Fibroblast of skin of back (primary cell): Measurements from ENCODE around the gene MAP3K14.

Experiments
- DNase-seq: peaks from one replicate; pipeline ENCODE4 v3.0.0-alpha.2; 2013

MAP3K14 gene

DNA sequence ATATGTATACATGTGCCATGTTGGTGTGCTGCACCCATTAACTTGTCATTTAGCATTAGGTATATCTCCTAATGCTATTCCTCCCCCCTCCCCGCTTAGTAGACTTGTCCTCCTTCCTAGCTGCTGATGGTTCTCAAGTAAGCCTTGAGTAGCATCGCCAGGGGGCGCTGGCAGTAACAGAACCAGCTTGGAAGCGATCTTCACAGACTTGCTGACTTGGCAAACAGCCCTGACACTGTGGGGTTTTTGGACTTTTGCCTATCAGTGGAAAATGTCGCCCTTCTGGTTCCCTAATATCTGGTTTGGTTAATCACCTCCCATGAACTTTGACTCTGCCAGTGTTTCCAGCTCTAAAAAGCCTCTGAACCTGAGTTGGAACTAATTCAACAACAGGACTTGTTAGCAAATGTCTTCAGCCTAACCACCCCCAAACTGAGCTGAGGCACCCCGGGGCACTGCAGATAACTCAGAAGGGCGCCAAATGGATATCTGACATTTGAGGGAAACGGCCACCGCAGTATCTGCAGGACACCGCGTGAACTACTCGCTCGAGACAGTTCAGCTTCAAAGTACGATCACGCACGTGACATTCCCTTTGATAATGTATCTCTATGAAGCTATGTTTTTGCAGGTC, 39.5 kb downstream of the MAP3K14 start:
- peak; percentile 85 for DNase-seq

DNA sequence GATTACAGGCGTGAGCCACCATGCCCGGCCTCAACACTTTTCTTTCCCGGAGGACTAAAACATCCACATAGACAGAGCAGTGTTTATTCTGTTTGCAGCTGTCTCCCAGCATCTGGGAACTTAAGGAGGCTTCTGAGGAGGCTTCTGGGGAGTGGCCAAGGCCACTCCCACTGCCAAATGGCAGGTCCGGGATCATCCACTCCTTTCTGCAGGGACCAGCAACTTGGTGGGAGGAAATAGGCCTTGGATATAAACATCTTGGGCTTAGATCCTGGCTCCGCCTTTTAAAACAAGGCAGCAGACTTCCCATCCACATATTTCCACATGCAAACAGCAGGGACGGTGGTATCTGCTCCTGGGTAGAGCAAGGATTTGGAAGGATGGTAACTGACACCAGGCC, 40.8 kb downstream of the MAP3K14 start:
- no peak for DNase-seq

DNA sequence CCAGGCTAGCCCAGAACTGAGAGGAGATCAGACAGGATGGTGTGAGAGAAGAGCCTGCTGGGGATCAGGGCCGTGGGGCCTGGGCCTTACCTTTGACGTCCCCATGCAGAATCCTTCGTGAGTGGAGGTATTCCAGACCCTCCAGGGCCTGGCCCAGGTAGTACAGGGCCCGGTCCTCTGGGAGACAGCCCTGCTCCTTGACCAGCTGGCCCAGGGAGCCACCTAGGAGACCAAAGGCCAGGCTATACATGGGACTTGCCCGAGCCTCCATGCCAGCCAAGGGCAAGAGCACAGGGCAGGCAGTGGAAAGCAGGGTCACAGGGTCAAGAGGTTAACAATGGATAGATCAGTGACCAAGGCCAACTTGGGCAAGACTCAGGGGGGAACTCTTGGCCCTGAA, 42.8 kb downstream of the MAP3K14 start:
- DNase-seq, result no peak

DNA sequence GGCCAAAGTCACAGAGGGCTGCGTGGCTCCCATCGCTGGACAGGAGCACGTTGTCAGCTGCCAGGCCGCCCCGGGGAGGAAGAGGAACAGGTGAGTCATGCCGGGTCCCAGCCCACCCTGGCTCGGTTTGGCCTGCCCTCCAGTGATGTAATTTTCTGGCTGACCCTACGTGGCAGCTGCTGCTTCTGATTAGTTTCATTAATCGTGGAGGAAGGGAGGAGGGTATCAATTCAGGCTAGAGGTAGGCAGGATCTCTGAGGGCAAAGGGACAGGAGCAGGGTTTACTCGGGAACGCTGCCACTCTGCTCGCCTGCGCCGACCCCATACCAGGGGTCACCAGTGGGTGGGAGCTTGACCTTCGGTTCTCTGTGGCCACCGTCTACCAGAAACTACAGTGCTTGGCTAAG, 43.3 kb downstream of the MAP3K14 start:
- DNase-seq, result no peak

DNA sequence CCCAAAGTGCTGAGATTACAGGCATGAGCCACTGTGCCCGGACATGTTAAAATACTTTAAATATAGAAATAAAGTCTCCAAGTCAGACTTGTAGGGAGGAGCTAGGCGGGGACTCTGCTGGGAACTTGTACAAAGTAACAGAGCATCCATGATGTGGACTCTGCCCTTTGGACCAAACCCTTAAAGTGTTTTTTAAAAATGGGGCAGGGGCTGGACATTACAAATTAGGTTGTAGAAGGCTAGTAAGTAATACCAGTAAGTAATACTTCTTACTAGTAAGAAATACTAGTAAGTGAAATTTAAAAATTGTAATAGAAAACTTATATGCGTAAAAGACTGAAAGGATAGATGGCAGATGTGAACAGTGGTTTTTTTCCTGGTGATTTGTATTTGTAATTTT, 45.2 kb downstream of the MAP3K14 start:
- no peak for DNase-seq

DNA sequence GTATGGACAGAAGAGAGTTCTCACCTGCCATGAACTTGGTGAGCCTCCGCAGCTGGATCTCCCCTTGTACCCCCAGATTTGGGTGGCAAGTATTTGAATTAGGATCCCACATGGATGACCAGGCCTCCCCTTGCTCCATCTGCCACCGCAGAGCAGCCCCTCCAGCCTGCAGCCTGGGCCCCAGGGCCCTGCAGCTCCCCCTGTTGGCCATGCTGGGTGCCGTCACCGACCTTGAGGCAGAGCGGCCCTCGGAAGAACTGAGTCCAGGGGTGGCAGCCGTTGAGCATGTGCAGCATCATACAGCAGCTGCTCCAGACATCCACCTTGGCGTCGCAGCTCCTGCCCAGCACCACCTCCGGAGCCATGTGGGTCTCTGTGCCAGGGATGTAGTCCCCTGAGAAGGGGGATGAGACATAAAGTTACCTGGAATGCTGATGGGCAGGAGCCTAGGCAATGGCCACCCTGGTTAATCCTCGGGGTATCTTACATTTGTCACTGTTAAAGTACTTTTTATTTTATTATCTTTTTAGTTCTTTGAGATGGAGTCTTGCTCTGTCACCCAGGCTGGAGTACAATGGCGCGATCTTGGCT, 45.9 kb downstream of the MAP3K14 start:
- DNase-seq, result no peak

DNA sequence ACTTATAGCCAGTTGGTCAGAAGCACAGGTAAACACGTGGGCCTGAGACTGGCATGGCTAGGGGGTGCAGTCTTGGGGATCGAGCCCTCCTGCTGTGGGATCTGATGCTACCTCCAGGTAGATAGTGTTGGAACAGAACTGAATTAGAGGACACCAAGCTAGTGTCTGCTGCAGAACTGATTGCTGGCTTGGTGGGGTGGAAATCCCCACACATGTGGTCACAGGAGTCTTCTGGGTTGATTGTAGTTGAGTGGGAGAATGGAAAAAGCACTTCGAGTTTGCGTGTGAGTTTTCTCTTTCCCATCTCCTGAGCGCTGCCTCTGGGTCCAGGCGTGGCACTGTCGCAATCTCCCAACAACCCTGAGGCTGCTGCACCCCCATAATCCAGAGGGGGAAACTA, 46.9 kb downstream of the MAP3K14 start:
- DNase-seq, result no peak

DNA sequence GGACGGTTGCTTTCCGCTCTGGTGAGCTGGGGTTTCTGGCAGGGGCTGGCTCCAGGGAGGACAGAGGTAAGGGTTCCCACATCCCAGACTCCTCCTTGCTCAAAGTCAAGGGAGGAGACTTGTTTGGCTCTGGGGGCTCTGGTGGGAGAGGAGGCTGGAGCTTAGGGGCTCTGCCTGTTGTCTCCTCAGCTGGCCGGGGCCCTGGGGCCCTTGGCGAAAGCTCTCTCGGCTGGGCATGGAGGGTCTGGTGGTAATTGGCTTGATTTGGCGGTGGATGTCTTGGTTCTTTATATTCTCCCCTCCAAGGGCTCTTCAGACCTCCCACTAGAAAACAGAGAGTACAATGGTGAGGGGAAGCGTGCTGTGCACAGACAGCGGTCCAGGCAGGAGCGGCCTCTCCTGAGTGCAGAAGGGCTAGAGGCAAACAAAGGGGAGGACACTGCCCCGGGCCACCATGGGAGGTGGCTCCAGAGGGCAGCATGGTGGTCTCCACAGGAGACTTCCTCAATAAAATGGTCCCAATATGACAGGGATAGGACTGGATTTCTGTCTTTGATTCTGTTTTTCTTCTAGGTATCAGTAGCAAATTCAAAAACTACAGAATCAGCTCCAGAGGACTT, 49.3 kb downstream of the MAP3K14 start:
- no peak for DNase-seq

DNA sequence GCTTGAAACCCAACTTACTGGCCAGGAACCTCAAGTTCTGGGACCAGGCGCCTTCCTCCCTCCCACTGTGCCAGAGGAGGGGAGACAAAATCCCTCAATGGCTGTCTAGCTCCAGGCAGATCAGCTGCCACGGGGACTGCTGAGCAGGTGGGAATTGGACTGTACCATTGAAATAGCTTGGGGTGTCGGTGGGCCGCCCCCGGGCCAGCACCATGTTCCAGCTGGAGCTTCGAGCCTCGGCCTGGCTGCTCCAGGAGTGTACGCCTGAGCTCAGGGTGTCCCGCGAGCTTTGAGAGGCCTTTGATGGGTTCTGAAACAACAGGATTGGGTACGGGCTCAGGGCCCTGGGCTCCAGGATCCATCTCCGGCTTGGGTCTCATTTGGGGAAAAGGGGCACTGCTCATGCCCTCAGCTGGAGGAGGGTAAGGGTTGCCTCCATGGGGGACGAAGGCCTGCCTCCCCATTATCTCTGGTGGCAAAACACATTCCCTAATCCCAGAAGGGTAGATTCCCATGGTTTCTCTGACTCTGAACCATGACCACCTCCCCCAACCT, 50.4 kb downstream of the MAP3K14 start:
- no peak for DNase-seq

DNA sequence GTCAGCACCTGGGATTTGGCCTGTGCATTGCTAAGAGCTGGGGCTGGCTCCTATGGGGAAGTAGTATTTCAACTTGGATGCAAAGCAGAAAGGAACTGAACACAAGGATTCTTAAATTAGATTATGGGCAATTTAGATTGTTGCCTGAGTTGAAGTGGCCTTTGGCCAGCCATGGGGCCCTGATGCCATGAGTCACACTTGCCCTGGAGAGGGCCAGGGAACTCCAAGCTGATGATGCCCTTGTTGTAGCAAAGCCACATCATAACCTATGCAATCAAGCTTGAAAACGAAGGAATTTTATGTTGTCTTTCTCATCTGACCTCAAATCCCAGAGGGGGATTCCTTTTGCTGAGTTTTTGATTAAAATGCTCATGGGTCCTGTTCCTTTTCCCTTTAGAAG, 51.0 kb downstream of the MAP3K14 start:
- peak; percentile 91 for DNase-seq

DNA sequence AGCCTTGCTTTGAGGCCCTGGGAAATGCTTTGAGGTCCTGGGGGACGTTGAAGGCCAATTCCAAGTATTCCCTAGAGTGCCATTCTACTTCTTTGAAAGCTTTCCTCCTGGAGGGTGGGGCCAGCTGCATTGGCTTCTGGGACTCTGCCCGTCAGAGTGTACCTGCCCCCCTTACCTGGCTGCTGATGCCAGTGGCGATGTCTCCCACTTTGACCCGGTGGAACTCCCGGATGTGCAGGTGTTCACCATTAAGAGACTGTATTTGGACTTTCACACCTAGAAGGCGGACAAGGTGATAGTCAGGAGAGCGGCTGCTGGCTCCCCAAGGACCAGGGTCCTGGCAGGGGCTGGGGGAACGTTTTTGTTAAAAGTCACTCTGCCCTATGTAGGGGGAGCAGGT, 51.8 kb downstream of the MAP3K14 start:
- DNase-seq, result no peak

DNA sequence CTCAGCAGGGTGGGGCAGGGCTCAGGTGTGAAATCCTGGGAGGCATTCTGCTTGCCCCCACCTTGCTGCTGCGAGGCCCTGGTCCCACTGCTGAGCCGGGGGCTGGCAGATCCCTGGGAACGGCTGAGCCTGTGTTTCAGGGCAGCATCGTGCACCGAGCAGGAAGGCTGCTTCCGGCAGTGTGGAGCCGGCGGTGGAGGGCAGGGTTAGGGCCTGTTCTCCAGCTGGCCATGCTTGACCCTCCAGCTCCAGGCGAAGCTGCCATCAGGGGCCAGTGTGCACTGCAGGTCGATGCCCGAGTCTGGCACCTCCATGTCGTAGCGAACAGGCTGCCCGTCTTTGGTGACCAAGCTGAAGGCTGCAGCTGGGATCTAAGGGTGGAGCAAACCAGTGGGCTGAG, 52.4 kb downstream of the MAP3K14 start:
- no peak for DNase-seq

DNA sequence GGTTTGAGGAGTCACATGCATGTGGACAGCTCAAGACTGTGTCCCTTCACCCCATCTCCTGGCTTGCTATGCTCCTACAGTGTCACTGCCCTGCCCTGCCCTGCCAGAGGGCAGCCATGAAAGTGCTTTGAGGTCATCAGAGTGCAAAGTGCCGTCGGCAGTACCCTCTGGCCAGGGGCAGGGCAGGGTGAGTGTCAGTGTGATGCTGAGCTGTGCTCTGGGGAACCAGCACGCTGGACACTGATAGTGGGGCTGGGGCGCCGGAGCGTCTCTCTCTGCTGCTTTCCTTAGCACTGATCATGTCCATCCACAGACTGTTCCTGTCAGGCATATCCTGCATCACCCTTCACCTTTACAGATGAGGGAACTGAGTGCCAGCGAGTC, 53.4 kb downstream of the MAP3K14 start:
- no peak for DNase-seq

DNA sequence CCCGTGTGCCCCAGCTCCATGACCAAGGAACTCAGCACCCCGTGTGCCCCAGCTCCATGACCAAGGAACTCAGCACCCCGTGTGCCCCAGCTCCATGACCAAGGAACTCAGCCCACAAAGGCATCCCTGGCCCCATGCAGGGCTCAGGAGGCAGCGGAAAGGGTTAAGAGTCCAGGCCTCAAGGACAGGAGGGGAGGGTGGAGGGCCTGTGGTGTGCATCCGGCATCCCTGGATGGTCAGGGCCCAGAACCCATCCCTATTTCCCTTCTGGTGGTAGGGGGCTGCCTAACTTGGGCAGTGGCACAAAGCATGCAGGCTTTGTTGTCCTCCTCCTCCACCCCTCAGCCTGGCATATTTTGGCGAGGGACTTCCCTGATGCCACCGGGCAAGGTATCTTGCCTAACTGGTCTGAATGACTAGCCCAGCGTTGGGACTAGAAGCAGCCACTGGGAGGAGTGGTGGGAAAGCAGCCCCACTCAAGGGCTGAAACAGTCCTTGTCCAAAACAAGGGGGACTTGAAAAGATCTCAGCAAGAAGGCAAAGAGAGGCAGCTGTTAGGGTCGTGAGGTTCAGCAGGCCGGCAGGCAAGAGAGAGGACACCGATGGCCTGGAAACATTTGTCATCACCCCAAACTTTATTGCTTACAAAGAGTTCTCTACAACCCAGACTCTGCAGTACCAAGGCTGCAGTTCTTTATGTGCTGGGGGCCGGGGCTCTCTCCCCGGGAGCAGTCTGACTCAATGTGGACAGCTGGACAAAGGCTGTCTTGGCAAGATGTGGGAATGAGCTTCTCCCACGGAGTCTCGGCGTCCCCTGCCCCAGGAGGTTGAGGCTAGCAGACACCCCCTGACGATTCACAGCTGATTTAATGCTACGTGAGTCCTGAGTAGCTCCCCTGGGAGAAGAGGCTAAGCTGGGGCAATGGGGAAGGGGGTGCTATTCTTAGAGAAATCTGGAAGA, 54.0 kb downstream of the MAP3K14 start:
- DNase-seq, result no peak

DNA sequence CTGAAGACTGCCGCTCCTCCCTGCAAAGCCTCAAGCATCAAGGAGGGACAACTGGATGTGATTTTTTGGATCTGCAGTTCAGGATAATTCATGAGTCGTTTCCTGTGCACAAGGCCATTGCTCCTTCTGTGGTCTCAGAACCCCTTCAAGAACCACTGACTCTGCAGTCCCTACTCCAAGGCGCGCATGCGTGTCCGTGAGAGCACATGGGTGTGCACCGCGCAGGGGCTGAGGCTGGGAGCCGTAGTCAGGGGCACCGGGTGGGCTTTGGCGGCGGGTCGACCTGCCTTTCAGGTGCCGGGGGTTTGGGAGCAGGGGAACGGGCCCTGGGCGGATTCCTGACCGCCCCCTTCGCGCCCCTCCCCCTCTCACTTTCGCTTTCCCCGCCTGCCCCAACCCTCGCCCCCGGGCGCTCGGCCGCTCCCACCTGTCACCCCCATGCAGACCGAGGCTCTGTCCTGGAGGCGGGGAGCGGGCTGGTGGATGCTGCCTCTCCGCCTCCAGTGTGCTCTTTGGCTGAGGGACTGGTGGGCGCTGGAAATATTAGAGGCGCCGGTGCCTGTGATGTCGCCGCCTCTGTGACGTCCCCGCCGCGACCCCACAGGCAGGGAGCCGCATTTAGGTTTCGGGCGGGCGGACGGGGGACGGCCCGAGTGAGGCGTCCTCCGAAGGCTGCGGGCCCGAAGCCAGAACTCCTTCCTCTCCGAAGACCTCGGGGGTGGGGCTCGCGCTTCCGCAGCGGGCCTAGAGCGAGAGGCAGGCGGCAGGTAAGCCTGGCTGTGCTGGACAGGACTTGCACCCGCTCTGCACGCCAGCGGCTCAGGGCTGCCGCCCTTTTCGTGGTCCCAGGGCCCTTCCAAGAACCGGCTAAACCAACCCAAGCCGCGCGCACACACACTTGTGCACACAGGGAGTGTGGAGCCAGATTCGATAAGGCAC, 55.0 kb downstream of the MAP3K14 start, which contains the start of gene SPATA32:
Gene SPATA32, minus strand, starts transcription at position 518 of the 939 bp plus-strand sequence. Its CDS starts 78 bp downstream, at position 440.
- peak; percentile 25 for DNase-seq

DNA sequence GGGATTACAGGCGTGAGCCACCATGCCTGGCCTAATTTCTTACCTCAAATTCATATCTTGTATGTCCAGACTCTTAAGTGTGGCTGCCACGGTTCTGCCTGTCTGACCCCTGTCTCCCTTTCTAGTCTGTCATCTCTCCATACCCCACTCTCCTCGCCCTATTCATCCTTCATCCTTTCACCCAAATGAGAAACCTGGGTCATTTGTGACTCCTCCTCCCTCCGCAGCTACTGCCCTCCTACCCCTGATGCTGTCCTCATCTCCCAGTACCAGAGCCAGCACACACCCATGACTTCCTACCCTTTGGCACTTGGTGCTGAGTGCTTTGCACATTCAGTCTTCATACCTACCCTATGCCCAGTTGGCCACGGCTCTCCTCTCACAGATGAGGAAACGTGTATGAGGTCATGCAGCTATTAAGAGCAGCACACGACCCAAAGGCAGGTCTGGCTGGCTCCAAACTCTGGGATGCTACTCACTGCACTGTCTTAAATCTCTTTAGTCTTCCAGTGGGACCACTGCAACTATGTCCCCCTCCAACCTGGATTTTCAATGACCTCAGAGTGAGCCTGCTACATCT, 56.5 kb downstream of the MAP3K14 start:
- DNase-seq, result no peak

DNA sequence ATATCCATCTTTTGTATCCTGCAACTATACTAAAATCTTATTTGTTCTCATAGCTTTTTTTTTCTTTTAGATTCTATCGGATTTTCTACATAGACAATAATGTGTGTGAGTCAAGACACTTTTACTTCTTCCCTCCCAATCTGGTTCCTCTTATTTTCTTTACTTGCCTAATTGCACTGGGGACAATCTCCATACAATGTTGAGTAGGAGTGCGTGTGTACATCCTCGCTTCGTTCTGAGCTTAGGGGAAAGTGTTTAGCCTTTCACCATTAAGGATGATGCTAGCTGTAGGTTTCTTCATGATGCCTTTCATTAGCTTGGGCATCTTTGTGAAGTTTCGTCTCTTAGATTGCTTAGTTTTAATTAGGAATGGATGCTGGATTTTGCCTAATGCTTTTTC, 57.8 kb downstream of the MAP3K14 start:
- no peak for DNase-seq

DNA sequence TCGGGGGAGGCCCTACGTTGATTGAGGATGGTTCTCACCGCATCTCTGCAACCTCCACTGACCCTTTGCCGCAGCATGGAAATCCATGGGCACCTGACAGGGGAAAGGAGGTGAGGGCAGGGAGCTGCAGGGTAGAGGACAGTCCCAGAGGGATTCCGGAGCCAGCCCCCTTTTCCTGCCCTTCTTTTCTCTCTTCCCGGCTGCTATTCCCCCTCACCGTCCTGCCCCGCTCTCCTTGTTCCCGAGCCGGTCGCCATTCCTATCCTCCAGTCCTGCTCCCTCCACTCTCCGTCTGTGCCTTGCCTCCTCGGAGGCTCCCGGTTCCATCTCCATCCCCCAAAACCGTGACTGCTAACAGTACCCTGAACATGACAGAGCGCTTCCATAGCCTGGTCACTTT, 59.7 kb downstream of the MAP3K14 start:
- DNase-seq, result no peak

DNA sequence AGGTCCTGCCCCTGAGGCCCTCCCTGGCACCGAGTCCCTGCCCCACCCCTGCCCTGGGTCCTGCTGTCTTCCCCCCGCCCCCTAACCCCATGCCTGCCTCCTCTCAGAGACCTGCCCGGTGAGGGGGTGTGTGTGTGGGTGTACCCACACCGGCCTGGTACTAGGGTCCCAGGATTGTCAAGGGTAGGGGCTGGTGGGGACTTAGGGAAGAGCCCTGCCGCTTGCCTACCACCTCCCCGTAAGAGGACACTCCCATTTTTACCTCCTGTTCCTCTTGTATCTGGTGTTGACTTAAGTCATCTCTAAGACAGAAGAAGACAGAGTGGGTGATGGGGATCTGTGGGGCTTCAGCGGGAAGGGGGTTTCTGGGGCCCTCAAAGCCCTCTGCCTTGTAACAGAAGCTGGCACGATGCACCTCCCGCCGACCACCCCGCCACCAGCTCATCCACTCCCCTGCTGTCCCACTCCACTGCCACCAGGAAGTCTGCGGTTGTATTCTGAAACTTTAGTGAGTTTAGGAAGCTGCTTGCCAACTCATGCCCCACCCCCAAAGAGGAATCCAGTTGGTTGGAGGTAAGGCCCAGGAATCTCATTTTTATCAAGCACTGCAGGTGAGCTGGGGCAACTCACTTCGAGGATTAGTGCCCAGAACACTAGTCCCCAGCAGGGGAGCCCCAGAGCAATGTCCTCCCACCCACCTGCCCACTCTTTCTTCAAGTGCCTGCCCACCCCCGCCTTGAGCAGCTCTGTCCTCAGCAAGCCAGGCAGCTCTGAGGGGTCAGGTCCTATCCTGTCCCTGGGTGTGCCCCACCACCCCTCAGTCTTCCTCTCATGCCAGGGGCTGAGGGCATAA, 60.5 kb downstream of the MAP3K14 start:
- no peak for DNase-seq

DNA sequence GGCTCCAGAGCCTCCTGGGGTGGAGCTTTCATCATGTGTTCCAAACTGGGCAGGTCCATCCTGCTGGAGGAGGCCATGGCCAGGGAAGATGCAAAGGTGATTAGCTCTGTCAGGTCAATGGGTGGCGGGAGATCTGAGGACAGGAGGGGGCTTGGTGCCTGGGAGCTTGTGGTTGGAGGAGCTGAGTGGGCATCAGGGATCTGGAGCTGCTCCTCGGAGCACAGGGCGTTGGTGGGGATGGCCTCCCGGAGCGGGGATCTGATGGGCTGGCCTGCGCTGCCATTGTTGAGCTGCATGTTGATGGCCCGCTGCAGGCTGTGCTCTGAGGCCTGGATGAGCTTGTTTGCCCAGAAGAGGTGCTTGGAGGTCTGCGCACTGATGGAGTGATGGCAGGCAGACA, 61.5 kb downstream of the MAP3K14 start:
- no peak for DNase-seq
